Activated naive CD4-positive, alpha-beta T cell treated with anti-CD3 and anti-CD28 coated beads, Interleukin-2, amount 10 ng/mL, durations not matched to agents 7 days and 5 days (primary cell): ENCODE data around the gene PRKAG2.
A peak's percentile ranks its signal among the peaks of the same experiment; 100 is the strongest.

ENCODE experiments used
- CTCF ChIA-PET: fragments of 350-600 bp; sonication (Branson Sonifier 250); formaldehyde crosslinking; loops from one replicate; lab custom pipeline; 2021; ENCODE audit warnings: antibody characterized with exemption; lab: Charles Lee
- DNase-seq: peaks from one replicate; pipeline ENCODE4 v3.0.0-alpha.2; 2020
- H3K27ac Mint-ChIP-seq: one replicate; pipeline ENCODE4 v1.8.0; 2021; ENCODE audit warnings: mild to moderate bottlenecking, moderate library complexity, mixed read lengths
- H3K27me3 Mint-ChIP-seq: one replicate; pipeline ENCODE4 v1.8.0; 2021; ENCODE audit warnings: mild to moderate bottlenecking, mixed read lengths
- H3K36me3 Mint-ChIP-seq: one replicate; pipeline ENCODE4 v1.8.0; 2021; ENCODE audit warnings: mixed read lengths
- H3K4me1 Mint-ChIP-seq: one replicate; pipeline ENCODE4 v1.8.0; 2021; ENCODE audit warnings: mixed read lengths
- H3K4me3 Mint-ChIP-seq: one replicate; pipeline ENCODE4 v1.8.0; 2021; ENCODE audit warnings: mild to moderate bottlenecking, moderate library complexity, mixed read lengths
- H3K9me3 Mint-ChIP-seq: one replicate; pipeline ENCODE4 v1.8.0; 2021; ENCODE audit warnings: mixed read lengths

Gene PRKAG2

GRCh38 chr7:151709141-151710038 lies 167.5 kb downstream of the PRKAG2 start:
- Mint-ChIP-seq H3K27ac (no peak overlapping the region), H3K9me3 (no peaks in the 10 kb centered on the region), H3K4me3 (no peak overlapping the region), H3K4me1 (no peaks in the 10 kb centered on the region), H3K27me3 (no peaks in the 10 kb centered on the region), H3K36me3 (no peaks in the 10 kb centered on the region)
- CTCF ChIA-PET, result no interaction called here
- DNase-seq, result no peak

GRCh38 chr7:151708610-151709009 lies 168.3 kb downstream of the PRKAG2 start:
- Mint-ChIP-seq H3K27me3 (no peaks in the 10 kb centered on the region), H3K36me3 (no peaks in the 10 kb centered on the region), H3K4me3 (no peak overlapping the region), H3K4me1 (no peaks in the 10 kb centered on the region), H3K9me3 (no peaks in the 10 kb centered on the region), H3K27ac (no peak overlapping the region)
- DNase-seq, result no peak
- CTCF ChIA-PET, result interaction anchor here (1.4 kb wide), 1 partner anchor 12 kb away, joined by 3 read pairs; no protein-coding TSS in a partner anchor

GRCh38 chr7:151707757-151708156 lies 169.2 kb downstream of the PRKAG2 start:
- H3K27ac Mint-ChIP-seq, result no peak overlapping the region
- CTCF ChIA-PET, result interaction anchor here (1.4 kb wide), 1 partner anchor 11 kb away, joined by 3 read pairs; no protein-coding TSS in a partner anchor
- no peaks in the 10 kb centered on the region for H3K4me1 Mint-ChIP-seq
- no peak for DNase-seq
- no peaks in the 10 kb centered on the region for H3K36me3 Mint-ChIP-seq
- H3K9me3 Mint-ChIP-seq, result no peaks in the 10 kb centered on the region
- no peak overlapping the region for H3K4me3 Mint-ChIP-seq
- H3K27me3 Mint-ChIP-seq, result no peaks in the 10 kb centered on the region

GRCh38 chr7:151707105-151707469 lies 169.8 kb downstream of the PRKAG2 start:
- Mint-ChIP-seq H3K27ac (no peak overlapping the region), H3K9me3 (no peaks in the 10 kb centered on the region), H3K4me3 (no peak overlapping the region), H3K36me3 (no peaks in the 10 kb centered on the region), H3K4me1 (no peaks in the 10 kb centered on the region), H3K27me3 (no peaks in the 10 kb centered on the region)
- CTCF ChIA-PET, result interaction anchor here (0.6 to 1.6 kb wide), 6 partner anchors 11 to 537 kb away, joined by 3 to 4 read pairs (median 3); no protein-coding TSS in a partner anchor
- no peak for DNase-seq

GRCh38 chr7:151706277-151707104 lies 170.4 kb downstream of the PRKAG2 start:
- Mint-ChIP-seq H3K4me3 (no peak overlapping the region), H3K4me1 (no peaks in the 10 kb centered on the region), H3K27ac (no peak overlapping the region), H3K27me3 (no peaks in the 10 kb centered on the region), H3K9me3 (no peaks in the 10 kb centered on the region), H3K36me3 (no peaks in the 10 kb centered on the region)
- DNase-seq, result no peak
- CTCF ChIA-PET, result interaction anchor here (0.6 to 1.6 kb wide), 7 partner anchors 21 to 536 kb away, joined by 3 to 4 read pairs (median 3); no protein-coding TSS in a partner anchor

GRCh38 chr7:151705636-151706276 lies 171.2 kb downstream of the PRKAG2 start:
- no peaks in the 10 kb centered on the region for H3K27me3 Mint-ChIP-seq
- CTCF ChIA-PET, result interaction anchor here (1.1 to 1.6 kb wide), 6 partner anchors 20 to 66 kb away, joined by 3 to 4 read pairs (median 3); no protein-coding TSS in a partner anchor
- no peaks in the 10 kb centered on the region for H3K4me1 Mint-ChIP-seq
- no peaks in the 10 kb centered on the region for H3K9me3 Mint-ChIP-seq
- H3K4me3 Mint-ChIP-seq, result no peak overlapping the region
- peak; percentile 39 for DNase-seq
- H3K27ac Mint-ChIP-seq, result no peak overlapping the region
- H3K36me3 Mint-ChIP-seq, result no peaks in the 10 kb centered on the region

DNA sequence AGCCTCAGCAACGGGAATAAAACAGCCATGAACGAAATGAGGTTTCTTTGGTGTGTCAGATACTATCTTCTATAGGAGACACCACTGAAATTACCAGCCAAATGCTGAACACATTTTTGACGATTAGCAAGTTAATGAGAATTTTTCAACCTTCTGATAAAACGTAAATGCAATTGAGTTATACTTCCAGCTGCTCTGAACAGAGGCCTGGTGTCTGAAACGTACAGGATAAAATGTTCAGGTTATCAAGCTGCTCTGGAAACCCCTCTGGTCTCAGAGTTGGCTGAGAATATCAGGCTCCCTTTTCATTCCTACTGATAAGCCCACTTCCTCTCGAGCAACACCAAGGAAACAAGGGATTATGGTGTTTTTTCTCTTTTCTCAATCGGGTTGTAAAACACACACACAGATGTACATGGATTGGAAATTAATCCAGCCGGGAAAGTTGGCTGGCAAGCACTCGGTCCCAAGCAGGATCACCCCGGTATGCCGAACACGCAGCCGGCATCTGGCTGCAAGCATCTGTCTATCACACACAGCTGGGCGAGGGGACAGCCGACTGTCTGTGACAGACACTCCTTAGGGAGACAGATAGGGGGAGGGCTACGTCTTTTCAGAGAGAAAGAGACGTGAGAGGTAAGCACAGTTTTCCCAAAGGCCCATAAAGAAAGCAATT lies 171.8 kb downstream of the PRKAG2 start:
- DNase-seq, result no peak
- Mint-ChIP-seq H3K4me3 (no peak overlapping the region), H3K27ac (no peak overlapping the region), H3K4me1 (no peaks in the 10 kb centered on the region), H3K27me3 (no peaks in the 10 kb centered on the region), H3K9me3 (no peaks in the 10 kb centered on the region), H3K36me3 (no peaks in the 10 kb centered on the region)
- CTCF ChIA-PET, result interaction anchor here (1.2 to 1.6 kb wide), 3 partner anchors 23 to 65 kb away, joined by 3 to 4 read pairs (median 3); no protein-coding TSS in a partner anchor

- Mint-ChIP-seq H3K4me3 (no peak overlapping the region), H3K27ac (no peak overlapping the region), H3K36me3 (no peaks in the 10 kb centered on the region), H3K4me1 (no peaks in the 10 kb centered on the region), H3K9me3 (no peaks in the 10 kb centered on the region), H3K27me3 (no peaks in the 10 kb centered on the region)
- CTCF ChIA-PET, result interaction anchor here (0.7 to 1.5 kb wide), 2 partner anchors 61 to 86 kb away, joined by 3 read pairs; no protein-coding TSS in a partner anchor
- DNase-seq, result no peak
Observed at GRCh38 chr7:151704299-151704959, 172.5 kb downstream of the PRKAG2 start.

- H3K27ac Mint-ChIP-seq, result no peak overlapping the region
- H3K36me3 Mint-ChIP-seq, result no peaks in the 10 kb centered on the region
Observed at GRCh38 chr7:151702961-151703360, 174.0 kb downstream of the PRKAG2 start.

DNA sequence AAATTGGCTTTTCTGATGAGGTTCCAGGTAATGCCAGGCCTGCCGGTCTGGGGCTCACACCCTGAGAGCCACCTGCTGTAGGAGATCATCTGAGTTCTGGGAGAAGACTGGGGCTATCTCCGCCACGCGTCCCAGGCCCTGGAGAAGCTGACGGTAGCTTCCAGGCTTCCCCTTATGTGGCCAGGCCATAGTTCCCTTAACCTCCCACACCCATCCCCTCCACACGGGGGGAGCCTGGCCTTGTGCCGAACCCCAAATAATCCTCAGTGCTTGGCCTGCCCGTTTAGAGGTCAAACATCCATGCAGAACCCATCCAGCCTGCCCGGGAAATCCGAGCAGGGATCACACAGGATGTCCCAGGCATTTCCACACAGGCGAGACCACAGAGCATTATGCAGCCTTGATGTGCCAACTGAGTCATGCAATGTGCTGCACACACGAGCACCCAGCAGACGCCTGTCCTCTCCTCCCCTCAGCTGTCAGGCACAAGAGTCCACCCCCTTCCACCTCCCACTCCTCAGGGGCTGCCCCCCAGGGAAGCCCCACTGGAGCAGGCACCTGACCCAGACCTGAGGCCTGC lies 176.2 kb downstream of the PRKAG2 start:
- Mint-ChIP-seq H3K36me3 (no peaks in the 10 kb centered on the region), H3K27me3 (no peaks in the 10 kb centered on the region), H3K27ac (no peak overlapping the region), H3K4me3 (no peak overlapping the region), H3K4me1 (no peaks in the 10 kb centered on the region), H3K9me3 (no peaks in the 10 kb centered on the region)
- DNase-seq, result no peak
- CTCF ChIA-PET, result no interaction called here

More at GRCh38 chr7:151702961-151703360, 174.0 kb downstream of the PRKAG2 start:
- no peak for DNase-seq
- CTCF ChIA-PET, result no interaction called here
- no peaks in the 10 kb centered on the region for H3K27me3 Mint-ChIP-seq
- H3K4me3 Mint-ChIP-seq, result no peak overlapping the region
- H3K9me3 Mint-ChIP-seq, result no peaks in the 10 kb centered on the region
- H3K4me1 Mint-ChIP-seq, result no peaks in the 10 kb centered on the region

GRCh38 chr7:151699928-151700319 lies 177.0 kb downstream of the PRKAG2 start:
- H3K27ac Mint-ChIP-seq, result no peak overlapping the region
- DNase-seq, result no peak
- H3K4me3 Mint-ChIP-seq, result no peak overlapping the region
- H3K4me1 Mint-ChIP-seq, result no peaks in the 10 kb centered on the region
- H3K36me3 Mint-ChIP-seq, result no peaks in the 10 kb centered on the region
- no peaks in the 10 kb centered on the region for H3K9me3 Mint-ChIP-seq
- CTCF ChIA-PET, result no interaction called here
- no peaks in the 10 kb centered on the region for H3K27me3 Mint-ChIP-seq

GRCh38 chr7:151699147-151699927 lies 177.6 kb downstream of the PRKAG2 start:
- H3K9me3 Mint-ChIP-seq, result no peaks in the 10 kb centered on the region
- DNase-seq, result no peak
- CTCF ChIA-PET, result no interaction called here
- H3K27ac Mint-ChIP-seq, result no peak overlapping the region
- no peak overlapping the region for H3K4me3 Mint-ChIP-seq
- no peaks in the 10 kb centered on the region for H3K27me3 Mint-ChIP-seq
- no peaks in the 10 kb centered on the region for H3K4me1 Mint-ChIP-seq
- no peaks in the 10 kb centered on the region for H3K36me3 Mint-ChIP-seq
